HepG2 (cell line): ENCODE measurements around the gene CSNK1A1. TPM values are rescaled to one million over a fixed set of nuclear protein-coding genes. Genes with fewer than 3 reads are reported as not detected.
A peak's percentile ranks its signal among the peaks of the same experiment; 100 is the strongest.
"Not testable (repeated sequence)": the region's sequence is repeated elsewhere in the genome, so short reads cannot be mapped to it uniquely, and the experiment has no call there.

Experiments
- ATAC-seq: fragments of 200-7000 bp; cut with Tn5 transposase; 3 replicates; pipeline ENCODE4 v1.9.1; 2020; ENCODE audit warnings: mild to moderate bottlenecking, moderate library complexity
- BruUV-seq: library from RNA; stranded (reverse); fragments of 400-500 nt; replicated peaks from 2 replicates; lab custom pipeline; 2021; lab: Mats Ljungman, UMichigan
- CTCF ChIA-PET: fragments of 300-600 bp; formaldehyde crosslinking; extraction: SDS; loops from one replicate; lab custom pipeline; 2021; ENCODE audit warnings: low total read pairs, inconsistent platforms, low intra/inter-chr PET ratio; lab: Yijun Ruan, JAX
- POLR2A ChIA-PET: fragments of 350-600 bp; sonication (Branson Sonifier 250); formaldehyde crosslinking; loops from one replicate; lab custom pipeline; 2020; ENCODE audit warnings: antibody characterized with exemption, inconsistent platforms; lab: Yijun Ruan, JAX
- DNase-seq: peaks from one replicate; pipeline ENCODE4 v3.0.0-alpha.2; 2015; ENCODE audit warnings: low spot score
- FAIRE-seq: peaks from 3 replicates; lab custom pipeline; 2011; peaks lifted over from hg19 to GRCh38; lab: Jason Lieb, UNC
- H2AFZ ChIP-seq: one replicate; pipeline ENCODE4 v1.6.1; 2011; ENCODE audit warnings: low read length, inconsistent platforms
- H3K27ac ChIP-seq: fragments of 300-600 bp; 3 replicates; pipeline ENCODE4 v1.8.0; 2011; ENCODE audit warnings: mixed run types, mild to moderate bottlenecking, mixed read lengths, low read length, inconsistent platforms; ENCODE audit not compliant: insufficient read depth; ENCODE audit errors: extremely low read length
- H3K27me3 ChIP-seq, 2 experiments: fragments of 200-600 bp in 1 of 2; 2 replicates in 1 of 2; 3 replicates in 1 of 2; pipeline versions ENCODE4 v1.6.0 to v1.8.0; 2011; ENCODE audit warnings: low read length in 2 of 2, mild to moderate bottlenecking in 2 of 2, moderate library complexity in 2 of 2, inconsistent platforms in 1 of 2; ENCODE audit not compliant: insufficient read depth in 2 of 2, control insufficient read depth in 1 of 2
- H3K36me3 ChIP-seq, 2 experiments: fragments of 200-600 bp in 1 of 2; replicated peaks in 1 of 2; 2 replicates in 1 of 2; 3 replicates in 1 of 2; pipeline versions ENCODE4 v1.5.1 to v1.8.0; 2011; ENCODE audit warnings: low read length in 2 of 2, inconsistent platforms in 1 of 2; ENCODE audit not compliant: insufficient read depth in 2 of 2, control insufficient read depth in 1 of 2
- H3K4me1 ChIP-seq: 2 replicates; pipeline ENCODE4 v1.5.1; 2012; ENCODE audit warnings: low read length, inconsistent platforms; ENCODE audit not compliant: insufficient read depth
- H3K4me2 ChIP-seq: 2 replicates; pipeline ENCODE4 v1.6.0; 2011; ENCODE audit warnings: low read depth, low read length, inconsistent platforms
- H3K4me3 ChIP-seq, 3 experiments: fragments of 200-600 bp in 1 of 3; sonication (generic), shearing (Covaris generic) in 1 of 3; replicated peaks in 1 of 3; 2 replicates each; pipeline ENCODE4 v1.5.1; 2011 to 2016; ENCODE audit warnings: low read length in 3 of 3, inconsistent platforms in 2 of 3, low read depth in 2 of 3, mild to moderate bottlenecking in 2 of 3, control low read depth in 1 of 3, mixed read lengths in 1 of 3; ENCODE audit not compliant: insufficient read depth in 1 of 3
- H3K79me2 ChIP-seq: one replicate; pipeline ENCODE4 v1.6.1; 2011; ENCODE audit warnings: low read length, inconsistent platforms; ENCODE audit not compliant: insufficient read depth
- H3K9ac ChIP-seq: 2 replicates; pipeline ENCODE4 v1.6.0; 2011; ENCODE audit warnings: mild to moderate bottlenecking, low read depth, low read length, inconsistent platforms; ENCODE audit not compliant: insufficient read depth
- H3K9me3 ChIP-seq: 2 replicates; pipeline ENCODE4 v1.5.1; 2012; ENCODE audit warnings: mild to moderate bottlenecking, low read length
- H4K20me1 ChIP-seq: 2 replicates; pipeline ENCODE4 v1.6.0; 2011; ENCODE audit warnings: inconsistent platforms, mild to moderate bottlenecking, low read length, moderate library complexity; ENCODE audit not compliant: insufficient read depth
- GZF1 ChIP-seq: sonication (generic); formaldehyde crosslinking; IDR thresholded peaks from 2 replicates; pipeline ENCODE4 v1.5.1; 2020; ENCODE audit warnings: mild to moderate bottlenecking, missing genetic modification reagents
- MAFF ChIP-seq: IDR thresholded peaks from 2 replicates; pipeline ENCODE4 v1.6.1; 2011; ENCODE audit warnings: low read depth, low read length, improper control_type of control experiment
- MAFK ChIP-seq, 2 experiments: IDR thresholded peaks in 1 of 2; conservative IDR thresholded peaks in 1 of 2; 2 replicates each; pipeline ENCODE4 v1.6.1; 2011; ENCODE audit warnings: improper control_type of control experiment in 2 of 2, low read length in 2 of 2
- WGBS: methylation state at CpG from one replicate; pipeline ENCODE4 v1.1.6; 2017; ENCODE audit warnings: low lambda C conversion rate; 5-methylcytosine and 5-hydroxymethylcytosine counted together
- in situ Hi-C: cut with HindIII; loops from 2 replicates; pipeline ENCODE4 v1.10.0; 2017; ENCODE audit warnings: low pct_unique_long_range_greater_than_20kb; ENCODE audit not compliant: extremely low pct_ligation_motif_present
- intact Hi-C: fragments of 100-400 bp; cut with micrococcal nuclease; formaldehyde crosslinking; loops from one replicate; pipeline ENCODE4 v1.10.0; 2022; ENCODE audit not compliant: unreplicated experiment
- polyA plus RNA-seq, 8 experiments: library from polyadenylated mRNA; depleted of rRNA in 3 of 8; stranded (reverse) in 7 of 8; unstranded in 1 of 8; fragments of >200 nt; fragmentation: Illumina TruSeq in 4 of 8; extraction: Trizol in 4 of 8; gene quantifications; 2 replicates each; pipeline versions ENCODE4 v1.2.1 to v1.2.3, GENCODE V29; 2011 to 2016; ENCODE audit warnings: low read depth in 4 of 8, missing spikeins in 1 of 8, mixed read lengths in 1 of 8; ENCODE audit not compliant: insufficient read depth in 1 of 8
- total RNA-seq, 5 experiments: library from RNA; depleted of rRNA; stranded (reverse); fragments of >200 nt; fragmentation: Illumina TruSeq; extraction: Trizol; gene quantifications; 2 replicates each; pipeline ENCODE4 v1.2.3, GENCODE V29; 2016; ENCODE audit warnings: low read depth in 1 of 5

CSNK1A1 gene
- total and polyA plus RNA-seq, 2 of the 13 experiments (the other 11 are each of a cell fraction or from before 2014, with no cell fraction given): 89.0 to 149 TPM

DNA sequence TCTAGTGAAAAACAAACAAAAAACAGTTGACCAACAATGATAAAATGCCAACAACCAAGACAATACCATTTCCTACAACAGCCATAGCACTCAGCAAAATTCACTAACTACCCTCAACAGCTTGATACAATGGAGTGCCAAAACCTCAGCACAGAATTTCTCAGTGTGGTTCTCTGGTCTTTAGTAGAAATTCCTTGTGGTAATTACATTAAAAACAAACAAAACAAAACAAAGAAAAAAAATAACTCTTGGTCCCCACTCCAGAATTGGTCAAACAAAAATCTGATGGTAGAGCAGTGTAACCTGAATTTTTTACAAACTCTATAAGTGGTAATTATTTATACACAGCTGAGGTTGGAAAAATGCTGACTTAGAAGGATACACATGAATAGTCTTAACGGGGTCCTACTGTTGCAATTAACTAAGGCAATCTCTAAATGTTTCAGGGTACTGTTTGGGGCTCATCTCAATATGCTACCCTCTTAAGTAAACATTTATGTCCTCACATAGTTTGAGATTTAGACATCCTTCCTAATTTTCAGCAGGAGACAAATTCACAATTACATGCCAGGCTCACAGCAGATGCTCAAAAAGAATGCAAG lies 13.8 kb downstream of the CSNK1A1 start:
- Histone ChIP-seq H3K27me3 (no peaks in the 10 kb centered on the region), H3K4me1 (peaks cover 32% of the 10 kb centered on the region), H3K9ac (no peak overlapping the region), H4K20me1 (peaks cover 71% of the 10 kb centered on the region), H3K36me3 (peaks cover 9 to 38% of the 10 kb centered on the region in 2 experiments)
- CTCF ChIA-PET: no interaction called here
- no peak for DNase-seq
- BruUV-seq: no TSS peak
- TF ChIP-seq GZF1 (no peak), MAFF (0 out of 2 replicates have a peak, but pooled peaks have one; percentile 27), MAFK (conservative IDR thresholded peaks at IDR 0.05 in 1 of 2, IDR thresholded peaks at IDR 0.05 in 1 of 2; ENCODE audit: low read length in 2 of 2) (peak in 1 of 2 experiments; percentile 46; a peak in 3 of 4 replicates)
- TF ChIP-seq, all 625 proteins: peak for 2
- intact Hi-C loops (no loop called here), in situ Hi-C loops (no loop called here)
- 86% methylated on average over 1 of the region's 1 CpG for WGBS
- ATAC-seq: no peak
- Histone ChIP-seq H3K27ac (no peak overlapping the region), H3K4me3 (no peak overlapping the region), H2AFZ (no peak overlapping the region), H3K79me2 (peaks cover 95% of the 10 kb centered on the region), H3K4me2 (no peak overlapping the region), H3K9me3 (no peaks in the 10 kb centered on the region)
- POLR2A ChIA-PET: interaction anchor here (1.1 kb wide), 1 partner anchor 9 kb away, joined by 3 read pairs; no protein-coding TSS in a partner anchor
- no peak for FAIRE-seq

- H3K9ac ChIP-seq, ATAC-seq, DNase-seq, H3K4me2 ChIP-seq, CTCF ChIA-PET, BruUV-seq, FAIRE-seq, H3K27me3 ChIP-seq, H3K9me3 ChIP-seq, in situ Hi-C loops, H2AFZ ChIP-seq, intact Hi-C loops, H3K27ac ChIP-seq, H3K4me3 ChIP-seq: not testable (repeated sequence)
- H3K79me2 ChIP-seq: peaks cover 95% of the 10 kb centered on the region
- peaks cover 24% of the 10 kb centered on the region for H3K4me1 ChIP-seq
- 95% methylated on average over 6 of the region's 6 CpGs for WGBS
- H4K20me1 ChIP-seq: peaks cover 72% of the 10 kb centered on the region
- peaks cover 9 to 41% of the 10 kb centered on the region in 2 experiments for H3K36me3 ChIP-seq
- POLR2A ChIA-PET: interaction anchor here (2.2 kb wide), 1 partner anchor 16 kb away, joined by 6 read pairs; the partner anchor contains the start of gene CSNK1A1
Measured at GRCh38 chr5:149535787-149536186, 15.5 kb downstream of the CSNK1A1 start.
